Activated CD4-positive, alpha-beta T cell treated with anti-CD3 and anti-CD28 coated beads, Interleukin-2, amount 10 ng/mL, durations not matched to agents 7 days and 5 days (primary cell): ENCODE measurements around the gene CSF1. TPM values are rescaled to one million over a fixed set of nuclear protein-coding genes. Genes with fewer than 3 reads are reported as not detected.

Source experiments
- CTCF ChIA-PET: fragments of 350-600 bp; sonication (Branson Sonifier 250); formaldehyde crosslinking; loops from one replicate; lab custom pipeline; 2021; ENCODE audit warnings: antibody characterized with exemption; lab: Charles Lee
- POLR2A ChIA-PET: fragments of 350-600 bp; sonication (Branson Sonifier 250); formaldehyde crosslinking; loops from one replicate; lab custom pipeline; 2021; ENCODE audit warnings: antibody characterized with exemption; lab: Charles Lee
- DNase-seq: peaks from one replicate; pipeline ENCODE4 v3.0.0-alpha.2; 2020
- H3K27ac Mint-ChIP-seq: one replicate; pipeline ENCODE4 v1.8.0; 2021; ENCODE audit warnings: mild to moderate bottlenecking, moderate library complexity, mixed read lengths
- H3K27me3 Mint-ChIP-seq: one replicate; pipeline ENCODE4 v1.8.0; 2021; ENCODE audit warnings: mixed read lengths
- H3K36me3 Mint-ChIP-seq: one replicate; pipeline ENCODE4 v1.8.0; 2021; ENCODE audit warnings: low read depth, mixed read lengths
- H3K4me1 Mint-ChIP-seq: one replicate; pipeline ENCODE4 v1.8.0; 2021; ENCODE audit warnings: mixed read lengths
- H3K4me3 Mint-ChIP-seq: one replicate; pipeline ENCODE4 v1.8.0; 2021; ENCODE audit warnings: mild to moderate bottlenecking, moderate library complexity, mixed read lengths
- H3K9me3 Mint-ChIP-seq: one replicate; pipeline ENCODE4 v1.8.0; 2021; ENCODE audit warnings: mixed read lengths
- total RNA-seq, 2 experiments: library from RNA; stranded (reverse); gene quantifications; one replicate each; pipeline ENCODE4 v1.2.3, GENCODE V29; 2021

CSF1 gene
- total RNA-seq, 2 experiments from 2014 or later: 39.5 to 42.4 TPM

GRCh38 chr1:109908836-109909235 is 1.8 kb upstream of the CSF1 start:
- POLR2A ChIA-PET: no interaction called here
- Mint-ChIP-seq H3K36me3 (peaks cover 16% of the 10 kb centered on the region), H3K4me1 (peaks cover 70% of the 10 kb centered on the region), H3K27me3 (peaks cover 4% of the 10 kb centered on the region), H3K9me3 (peaks cover 4% of the 10 kb centered on the region), H3K4me3 (no peak overlapping the region), H3K27ac (no peak overlapping the region)
- CTCF ChIA-PET: interaction anchor here (1.0 to 2.3 kb wide), 5 partner anchors 11 to 118 kb away, joined by 3 to 8 read pairs (median 6); no protein-coding TSS in a partner anchor
- DNase-seq: no peak

- H3K9me3 Mint-ChIP-seq: peaks cover 4% of the 10 kb centered on the region
- H3K27ac Mint-ChIP-seq: peak overlapping the region; percentile 96
- H3K4me3 Mint-ChIP-seq: peak overlapping the region; percentile 91
- H3K36me3 Mint-ChIP-seq: peaks cover 19% of the 10 kb centered on the region
- ChIA-PET POLR2A (no interaction called here), CTCF (no interaction called here)
- no peak for DNase-seq
- H3K4me1 Mint-ChIP-seq: peaks cover 74% of the 10 kb centered on the region
- H3K27me3 Mint-ChIP-seq: peaks cover 4% of the 10 kb centered on the region
These were observed 1.1 kb upstream of the CSF1 start for GRCh38 chr1:109909561-109909960.

DNA sequence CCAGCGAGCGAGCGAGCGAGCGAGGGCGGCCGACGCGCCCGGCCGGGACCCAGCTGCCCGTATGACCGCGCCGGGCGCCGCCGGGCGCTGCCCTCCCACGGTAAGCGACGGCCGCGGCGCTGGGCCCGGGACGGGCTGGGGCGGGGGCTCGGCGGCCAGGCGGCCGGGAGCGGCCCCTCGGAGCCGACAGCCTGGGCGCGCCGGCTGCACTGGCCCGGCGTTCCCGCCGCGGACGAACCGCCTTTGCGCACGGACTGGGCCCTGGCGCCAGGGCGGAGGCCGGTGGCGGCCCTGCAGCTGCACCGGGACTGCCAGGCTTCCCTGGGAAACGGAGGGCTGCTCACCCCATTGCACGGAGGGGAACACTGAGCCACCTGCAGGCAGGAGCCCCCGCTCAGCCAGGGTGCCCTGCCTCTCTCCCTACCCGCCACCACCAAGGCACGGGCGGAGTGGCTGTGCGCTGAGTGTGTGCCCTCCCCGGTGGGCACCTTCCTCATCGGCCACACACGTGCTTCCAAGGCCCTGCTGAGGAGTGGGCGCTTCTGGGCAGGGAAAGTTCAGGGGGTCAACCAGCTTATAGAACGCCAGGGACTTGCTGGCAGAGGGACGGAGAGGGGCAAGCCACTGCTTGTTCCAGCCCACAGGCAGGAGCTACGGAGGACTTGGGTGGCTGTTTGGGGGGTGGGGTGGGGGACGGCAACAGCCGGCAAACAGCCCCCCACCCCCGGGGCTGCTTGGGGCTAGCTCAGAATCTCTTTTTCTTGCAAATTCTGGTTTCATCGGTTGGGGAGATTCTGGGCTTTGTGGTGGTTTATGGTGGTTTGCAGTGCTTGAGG is 532 bp downstream of the CSF1 start:
- Mint-ChIP-seq H3K9me3 (no peaks in the 10 kb centered on the region), H3K27me3 (peaks cover 4% of the 10 kb centered on the region), H3K36me3 (peaks cover 18% of the 10 kb centered on the region), H3K4me3 (peak overlapping the region; percentile 91), H3K27ac (peak overlapping the region; percentile 96), H3K4me1 (peaks cover 67% of the 10 kb centered on the region)
- DNase-seq: peak; percentile 11
- ChIA-PET POLR2A (interaction anchor here (0.5 to 0.7 kb wide), 2 partner anchors 126 to 457 kb away, joined by 4 to 5 read pairs; no protein-coding TSS in a partner anchor), CTCF (interaction anchor here (0.7 to 1.3 kb wide), 4 partner anchors 12 to 36 kb away, joined by 3 read pairs; no protein-coding TSS in a partner anchor)

- Mint-ChIP-seq H3K27ac (peak overlapping the region; percentile 86), H3K36me3 (peaks cover 23% of the 10 kb centered on the region), H3K9me3 (no peaks in the 10 kb centered on the region), H3K4me1 (peaks cover 58% of the 10 kb centered on the region), H3K27me3 (peaks cover 4% of the 10 kb centered on the region), H3K4me3 (peak overlapping the region; percentile 81)
- ChIA-PET POLR2A (no interaction called here), CTCF (interaction anchor here (0.6 to 8.8 kb wide), 6 partner anchors 11 to 136 kb away, joined by 3 to 38 read pairs (median 3); no protein-coding TSS in a partner anchor)
- DNase-seq: no peak
These were observed 1.7 kb downstream of the CSF1 start for GRCh38 chr1:109912214-109912861.

- ChIA-PET POLR2A (no interaction called here), CTCF (interaction anchor here (1.1 to 8.8 kb wide), 3 partner anchors 11 to 136 kb away, joined by 3 to 38 read pairs (median 9); no protein-coding TSS in a partner anchor)
- peaks cover 52% of the 10 kb centered on the region for H3K4me1 Mint-ChIP-seq
- H3K27me3 Mint-ChIP-seq: peaks cover 4% of the 10 kb centered on the region
- no peak for DNase-seq
- H3K27ac Mint-ChIP-seq: peak overlapping the region; percentile 7
- peak overlapping the region; percentile 81 for H3K4me3 Mint-ChIP-seq
- H3K36me3 Mint-ChIP-seq: peaks cover 29% of the 10 kb centered on the region
- no peaks in the 10 kb centered on the region for H3K9me3 Mint-ChIP-seq
These were observed 2.2 kb downstream of the CSF1 start for GRCh38 chr1:109912873-109913272.

- Mint-ChIP-seq H3K27ac (peak overlapping the region; percentile 47), H3K9me3 (no peaks in the 10 kb centered on the region), H3K4me1 (peaks cover 49% of the 10 kb centered on the region), H3K4me3 (peak overlapping the region; percentile 81), H3K27me3 (peaks cover 4% of the 10 kb centered on the region), H3K36me3 (peaks cover 34% of the 10 kb centered on the region)
- CTCF ChIA-PET: interaction anchor here (1.0 to 8.8 kb wide), 5 partner anchors 10 to 137 kb away, joined by 3 to 38 read pairs (median 5); no protein-coding TSS in a partner anchor
- POLR2A ChIA-PET: no interaction called here
- no peak for DNase-seq
These were observed 2.8 kb downstream of the CSF1 start for GRCh38 chr1:109913360-109913879.

DNA sequence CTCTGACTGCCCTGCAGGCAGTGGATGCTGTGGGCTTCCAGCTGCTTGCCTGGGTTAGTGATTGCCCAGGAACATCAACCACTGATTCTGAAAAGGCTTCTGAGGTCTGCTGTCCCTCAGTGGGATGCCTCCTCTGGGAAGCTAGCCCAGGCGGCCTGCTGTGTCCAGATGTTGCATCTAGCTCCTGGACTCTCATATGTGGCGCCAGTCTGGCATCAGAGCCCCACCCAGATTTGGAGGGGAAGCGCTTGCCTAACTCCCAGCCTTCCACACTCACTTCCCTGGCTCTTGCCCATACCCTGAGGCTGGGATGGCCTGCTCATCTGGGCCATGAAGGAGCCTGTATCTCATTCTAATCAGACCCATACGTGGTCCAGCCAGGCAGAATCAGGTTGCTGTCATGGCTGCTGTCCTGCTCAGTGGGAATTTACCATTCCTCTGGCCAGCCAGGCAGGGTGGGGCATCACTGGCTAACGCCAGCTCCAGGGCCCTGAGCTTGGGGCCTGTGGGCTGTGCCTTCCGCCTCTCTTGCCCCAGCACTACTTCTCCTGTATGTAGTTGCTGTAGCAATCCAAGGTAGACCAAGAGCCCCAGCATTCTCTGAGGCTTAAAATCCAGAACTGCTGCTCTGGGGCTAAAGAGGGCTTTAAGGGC is 4.1 kb downstream of the CSF1 start:
- ChIA-PET CTCF (interaction anchor here (1.0 to 8.8 kb wide), 7 partner anchors 9 to 138 kb away, joined by 3 to 38 read pairs (median 5); partner anchors contain the start of gene AHCYL1), POLR2A (no interaction called here)
- Mint-ChIP-seq H3K27ac (peak overlapping the region; percentile 52), H3K4me3 (no peak overlapping the region), H3K27me3 (peaks cover 4% of the 10 kb centered on the region), H3K36me3 (peaks cover 41% of the 10 kb centered on the region), H3K9me3 (no peaks in the 10 kb centered on the region), H3K4me1 (peaks cover 37% of the 10 kb centered on the region)
- DNase-seq: no peak

DNA sequence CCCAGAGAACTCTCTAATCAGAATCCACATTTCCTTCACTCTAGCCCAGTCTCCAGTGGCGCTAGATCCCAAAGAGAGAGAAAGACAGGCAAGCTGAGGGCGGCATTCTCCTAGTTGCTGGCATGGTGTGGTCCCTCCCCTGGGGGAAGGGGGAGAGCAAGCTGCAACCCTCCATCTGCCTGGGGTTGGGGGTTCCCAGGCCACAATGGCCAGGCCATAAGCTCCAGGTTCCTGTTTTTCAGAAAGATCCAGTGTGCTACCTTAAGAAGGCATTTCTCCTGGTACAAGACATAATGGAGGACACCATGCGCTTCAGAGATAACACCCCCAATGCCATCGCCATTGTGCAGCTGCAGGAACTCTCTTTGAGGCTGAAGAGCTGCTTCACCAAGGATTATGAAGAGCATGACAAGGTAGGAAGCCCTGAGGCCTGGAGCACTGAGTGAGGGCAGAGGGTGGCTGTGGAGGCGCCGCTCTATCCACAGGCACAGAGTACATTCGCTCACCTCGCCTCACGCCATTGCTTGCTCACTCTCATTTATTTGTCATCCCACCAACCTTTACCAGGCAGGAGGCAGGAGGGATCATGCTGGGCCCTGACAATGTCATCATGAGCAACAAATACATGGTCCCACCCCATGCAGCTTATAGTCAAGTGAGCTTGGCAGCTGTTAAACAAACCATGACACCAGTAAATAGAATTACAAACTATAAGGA is 6.6 kb downstream of the CSF1 start:
- POLR2A ChIA-PET: no interaction called here
- no peaks in the 10 kb centered on the region for H3K9me3 Mint-ChIP-seq
- no peaks in the 10 kb centered on the region for H3K27me3 Mint-ChIP-seq
- H3K36me3 Mint-ChIP-seq: peaks cover 49% of the 10 kb centered on the region
- H3K27ac Mint-ChIP-seq: no peak overlapping the region
- no peak overlapping the region for H3K4me3 Mint-ChIP-seq
- H3K4me1 Mint-ChIP-seq: peaks cover 19% of the 10 kb centered on the region
- CTCF ChIA-PET: interaction anchor here (0.8 to 8.8 kb wide), 6 partner anchors 13 to 201 kb away, joined by 3 to 38 read pairs (median 10); partner anchors contain the start of gene AHCYL1
- DNase-seq: no peak

- DNase-seq: no peak
- peaks cover 15% of the 10 kb centered on the region for H3K4me1 Mint-ChIP-seq
- ChIA-PET CTCF (interaction anchor here (0.8 to 8.8 kb wide), 7 partner anchors 13 to 202 kb away, joined by 3 to 38 read pairs (median 4); partner anchors contain the start of gene AHCYL1), POLR2A (no interaction called here)
- H3K27ac Mint-ChIP-seq: no peak overlapping the region
- H3K9me3 Mint-ChIP-seq: no peaks in the 10 kb centered on the region
- H3K27me3 Mint-ChIP-seq: no peaks in the 10 kb centered on the region
- H3K36me3 Mint-ChIP-seq: peaks cover 54% of the 10 kb centered on the region
- no peak overlapping the region for H3K4me3 Mint-ChIP-seq
These were observed 7.3 kb downstream of the CSF1 start for GRCh38 chr1:109917768-109918606.

DNA sequence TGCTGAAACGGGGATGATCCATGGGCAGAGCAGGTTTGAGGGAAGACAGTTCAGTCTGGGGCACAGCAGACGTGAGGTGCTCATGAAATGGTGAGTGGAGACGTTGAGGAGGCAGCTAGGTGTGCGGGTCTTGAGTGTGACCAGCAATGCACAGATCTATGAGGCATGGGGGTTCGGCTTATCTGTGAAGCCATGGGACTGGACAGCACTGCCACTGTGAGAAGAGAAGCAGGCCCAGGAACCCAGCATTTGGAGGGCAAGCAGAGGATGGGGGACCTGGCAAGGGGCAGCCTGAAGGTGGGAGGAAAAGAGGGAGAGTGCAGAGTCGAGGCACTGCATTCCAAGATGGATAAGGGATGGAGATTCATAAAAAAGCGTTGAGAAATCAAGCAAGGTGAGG is 8.0 kb downstream of the CSF1 start:
- no peak overlapping the region for H3K27ac Mint-ChIP-seq
- H3K36me3 Mint-ChIP-seq: peaks cover 60% of the 10 kb centered on the region

GRCh38 chr1:109919303-109919702 is 8.7 kb downstream of the CSF1 start:
- no peak overlapping the region for H3K27ac Mint-ChIP-seq
- CTCF ChIA-PET: interaction anchor here (1.1 to 8.8 kb wide), 5 partner anchors 17 to 143 kb away, joined by 3 to 38 read pairs (median 14); partner anchors contain the start of gene AHCYL1
- no peaks in the 10 kb centered on the region for H3K27me3 Mint-ChIP-seq
- no peak overlapping the region for H3K4me3 Mint-ChIP-seq
- H3K4me1 Mint-ChIP-seq: peaks cover 2% of the 10 kb centered on the region
- H3K9me3 Mint-ChIP-seq: no peaks in the 10 kb centered on the region
- peaks cover 60% of the 10 kb centered on the region for H3K36me3 Mint-ChIP-seq
- POLR2A ChIA-PET: no interaction called here
- no peak for DNase-seq

More for the DNA sequence above, 8.0 kb downstream of the CSF1 start:
- Mint-ChIP-seq H3K4me3 (no peak overlapping the region), H3K9me3 (no peaks in the 10 kb centered on the region), H3K27me3 (no peaks in the 10 kb centered on the region), H3K4me1 (peaks cover 8% of the 10 kb centered on the region)
- CTCF ChIA-PET: interaction anchor here (0.9 to 8.8 kb wide), 5 partner anchors 62 to 142 kb away, joined by 3 to 38 read pairs (median 17); partner anchors contain the start of gene AHCYL1
- POLR2A ChIA-PET: no interaction called here
- no peak for DNase-seq
